Activated CD8-positive, alpha-beta memory T cell treated with anti-CD3 and anti-CD28 coated beads for 24 hours (primary cell): ENCODE results near the gene ARMC9.
"Not testable (repeated sequence)": the region's sequence is repeated elsewhere in the genome, so short reads cannot be mapped to it uniquely, and the experiment has no call there.

Experiments
- DNase-seq: peaks from one replicate; pipeline ENCODE4 v3.0.0-alpha.2; 2020

The ARMC9 gene

DNA sequence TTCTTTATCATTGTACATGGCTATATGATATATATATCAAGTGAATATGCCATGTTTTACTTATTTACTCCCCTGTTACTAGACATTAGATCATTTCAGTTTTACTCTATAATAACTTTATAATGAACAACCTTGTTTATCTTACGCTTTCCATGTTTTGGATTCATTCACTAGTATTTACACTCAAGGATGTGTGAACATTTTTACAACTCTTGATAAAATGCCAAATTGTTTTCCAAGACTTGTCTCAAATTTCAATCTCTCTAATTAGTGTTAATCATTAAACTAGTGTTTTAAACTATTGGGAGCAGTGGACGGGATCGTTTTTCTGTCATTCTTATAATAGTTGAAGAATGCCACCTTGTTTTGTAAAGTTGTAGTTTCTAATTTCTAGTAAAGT, 145.6 kb downstream of the ARMC9 start:
- DNase-seq = no peak

DNA sequence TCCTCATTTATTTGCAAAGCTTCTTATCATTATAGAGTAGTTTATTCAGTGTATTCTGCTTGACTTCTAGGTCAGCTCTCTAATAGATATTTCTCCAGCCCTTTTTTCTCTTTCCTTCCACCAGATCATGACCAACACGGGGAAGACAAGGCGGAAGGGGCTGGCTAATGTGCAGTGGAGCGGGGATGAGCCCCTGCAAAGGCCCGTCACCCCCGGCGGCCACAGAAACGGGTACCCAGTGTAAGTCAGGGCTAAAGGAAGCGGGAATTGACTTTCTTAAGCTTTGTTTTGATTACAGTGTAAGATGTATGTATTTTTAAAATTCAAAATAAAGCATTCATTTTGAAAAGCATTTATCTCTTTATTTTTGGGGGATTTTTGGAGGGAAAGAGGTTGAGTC, 146.4 kb downstream of the ARMC9 start:
- no peak for DNase-seq

DNA sequence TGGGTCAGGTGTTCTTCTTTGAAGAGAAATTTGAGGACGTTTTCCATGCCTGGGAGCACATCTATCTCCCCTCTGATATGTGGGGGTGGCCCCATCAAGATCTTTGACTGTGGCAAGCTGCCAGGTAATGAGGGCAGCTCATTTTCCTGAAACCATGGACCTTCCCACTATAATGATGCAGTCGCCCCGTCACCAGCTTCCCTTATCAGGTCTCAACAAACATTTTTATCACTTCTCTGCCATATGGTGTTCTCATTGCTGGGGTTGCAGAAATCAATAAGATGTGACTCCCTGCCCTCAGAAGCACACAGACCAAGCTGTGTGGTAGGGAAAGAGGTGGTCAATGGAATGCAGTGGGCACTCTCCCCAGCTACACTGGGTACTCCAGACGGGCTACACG, 148.7 kb downstream of the ARMC9 start:
- DNase-seq = no peak

DNA sequence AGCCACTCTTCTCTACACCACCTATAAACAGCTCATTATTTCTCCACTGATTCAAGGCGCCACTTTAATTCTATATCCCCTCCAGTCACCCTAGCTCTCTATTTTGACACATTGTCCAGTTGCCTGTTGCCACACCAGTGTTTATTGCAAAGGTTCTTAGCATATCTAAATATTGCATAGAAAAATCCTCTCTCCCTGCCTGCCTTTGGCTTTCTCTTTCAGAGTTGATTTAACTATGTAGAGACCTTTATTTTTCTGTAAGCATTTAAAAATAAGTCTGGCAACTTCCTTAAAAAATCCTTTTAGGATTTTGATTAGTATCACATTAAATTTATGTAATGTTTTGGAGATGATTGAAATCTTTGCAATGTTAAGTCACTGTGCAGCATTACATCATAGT, 149.2 kb downstream of the ARMC9 start:
- no peak for DNase-seq

DNA sequence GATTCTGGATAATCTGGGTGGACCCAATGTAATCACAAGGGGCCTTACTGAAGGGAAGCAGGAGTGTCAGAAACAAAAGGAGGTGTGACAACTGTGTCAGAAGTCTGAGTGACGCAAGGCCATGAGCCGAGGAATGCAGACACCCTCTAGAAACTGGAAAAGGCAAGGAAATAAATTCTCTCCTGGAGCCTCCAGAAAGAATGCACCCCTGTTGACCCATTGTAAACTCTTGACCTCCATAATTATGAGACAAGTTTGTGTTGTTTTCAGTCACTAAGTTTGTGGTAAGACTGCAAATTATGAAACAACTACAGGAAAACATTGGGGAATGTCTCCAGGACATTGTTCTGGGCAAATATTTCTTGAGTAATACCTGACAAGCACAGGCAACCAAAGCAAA, 149.7 kb downstream of the ARMC9 start:
- DNase-seq = no peak

DNA sequence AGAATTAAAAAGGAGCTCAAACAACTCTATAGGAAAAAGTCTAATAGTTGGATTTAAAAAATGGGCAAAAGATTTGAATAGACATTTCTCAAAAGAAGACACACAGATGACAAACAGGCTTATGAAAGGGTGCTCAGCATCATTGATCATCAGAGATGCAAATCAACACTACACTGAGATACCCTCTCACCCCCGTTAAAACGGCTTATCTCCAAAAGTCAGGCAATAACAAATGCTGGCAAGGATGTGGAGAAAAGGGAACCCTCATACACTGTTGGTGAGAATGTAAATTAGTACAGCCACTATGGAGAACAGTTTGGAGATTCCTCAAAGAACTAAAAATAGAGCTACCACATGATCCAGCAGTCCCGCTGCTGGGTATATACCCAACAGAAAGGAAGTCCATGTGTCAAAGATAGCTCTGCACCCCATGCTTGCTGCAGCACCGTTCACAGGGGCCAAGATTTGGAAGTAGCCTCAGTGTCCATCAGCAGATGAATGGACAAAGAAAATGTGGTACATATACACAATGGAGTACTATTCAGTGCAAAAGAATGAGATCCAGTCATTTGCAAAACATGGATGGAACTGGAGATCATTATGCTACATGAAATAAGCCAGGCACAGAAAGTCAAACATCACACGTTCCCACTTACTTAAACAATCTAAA, 150.4 kb downstream of the ARMC9 start:
- DNase-seq = no peak

DNA sequence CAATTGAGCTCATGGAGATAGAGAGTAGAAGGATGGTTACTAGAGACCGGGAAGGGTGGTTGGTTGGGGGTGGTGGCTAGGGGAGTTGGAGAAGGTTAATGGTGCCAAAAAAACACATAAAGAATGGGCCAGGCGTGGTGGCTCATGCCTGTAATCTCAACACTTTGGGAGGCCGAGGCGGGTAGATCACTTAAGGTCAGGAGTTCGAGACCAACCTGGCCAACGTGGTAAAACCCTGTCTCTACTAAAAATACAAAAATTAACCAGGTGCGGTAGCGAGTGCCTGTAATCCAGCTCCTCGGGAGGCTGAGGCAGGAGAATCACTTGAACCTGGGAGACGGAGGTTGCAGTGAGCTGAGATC, 150.9 kb downstream of the ARMC9 start:
- not testable (repeated sequence) for DNase-seq

DNA sequence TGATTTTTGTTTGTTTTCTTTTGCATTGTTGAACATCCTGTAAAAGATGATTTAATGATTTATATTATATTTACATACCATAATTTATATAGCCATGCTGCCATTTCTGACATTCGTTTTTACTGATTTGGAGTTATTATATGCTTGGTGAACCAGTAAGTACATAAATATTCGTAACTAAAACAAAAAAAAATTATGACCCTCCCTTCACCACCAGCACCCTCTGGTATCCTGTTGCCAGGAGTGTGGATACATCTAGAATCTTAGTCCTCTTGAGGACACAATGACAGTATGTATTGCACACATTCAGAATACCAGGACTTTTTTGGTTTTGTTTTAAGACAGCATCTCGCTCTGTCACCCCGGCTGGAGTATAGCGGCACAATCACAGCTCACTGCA, 153.2 kb downstream of the ARMC9 start:
- no peak for DNase-seq

DNA sequence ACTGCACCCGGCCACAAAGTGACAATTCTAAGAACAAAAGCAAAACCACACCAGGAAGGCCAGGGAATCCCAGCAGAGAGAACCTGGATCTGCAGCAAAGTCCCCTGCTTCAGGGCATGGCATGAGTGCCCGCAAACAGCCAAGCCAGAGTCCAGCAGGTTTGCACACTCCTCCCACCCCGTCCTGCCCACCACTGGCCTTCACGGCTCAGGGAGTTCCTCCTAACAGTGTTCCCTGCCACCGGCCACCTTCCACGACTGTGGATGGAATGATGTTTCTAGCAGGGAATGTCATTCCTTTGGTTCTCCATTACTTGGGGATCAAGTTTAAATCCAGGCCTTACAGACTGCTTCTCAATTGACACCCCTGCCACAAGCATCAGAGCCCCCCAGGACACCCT, 155.0 kb downstream of the ARMC9 start:
- no peak for DNase-seq

DNA sequence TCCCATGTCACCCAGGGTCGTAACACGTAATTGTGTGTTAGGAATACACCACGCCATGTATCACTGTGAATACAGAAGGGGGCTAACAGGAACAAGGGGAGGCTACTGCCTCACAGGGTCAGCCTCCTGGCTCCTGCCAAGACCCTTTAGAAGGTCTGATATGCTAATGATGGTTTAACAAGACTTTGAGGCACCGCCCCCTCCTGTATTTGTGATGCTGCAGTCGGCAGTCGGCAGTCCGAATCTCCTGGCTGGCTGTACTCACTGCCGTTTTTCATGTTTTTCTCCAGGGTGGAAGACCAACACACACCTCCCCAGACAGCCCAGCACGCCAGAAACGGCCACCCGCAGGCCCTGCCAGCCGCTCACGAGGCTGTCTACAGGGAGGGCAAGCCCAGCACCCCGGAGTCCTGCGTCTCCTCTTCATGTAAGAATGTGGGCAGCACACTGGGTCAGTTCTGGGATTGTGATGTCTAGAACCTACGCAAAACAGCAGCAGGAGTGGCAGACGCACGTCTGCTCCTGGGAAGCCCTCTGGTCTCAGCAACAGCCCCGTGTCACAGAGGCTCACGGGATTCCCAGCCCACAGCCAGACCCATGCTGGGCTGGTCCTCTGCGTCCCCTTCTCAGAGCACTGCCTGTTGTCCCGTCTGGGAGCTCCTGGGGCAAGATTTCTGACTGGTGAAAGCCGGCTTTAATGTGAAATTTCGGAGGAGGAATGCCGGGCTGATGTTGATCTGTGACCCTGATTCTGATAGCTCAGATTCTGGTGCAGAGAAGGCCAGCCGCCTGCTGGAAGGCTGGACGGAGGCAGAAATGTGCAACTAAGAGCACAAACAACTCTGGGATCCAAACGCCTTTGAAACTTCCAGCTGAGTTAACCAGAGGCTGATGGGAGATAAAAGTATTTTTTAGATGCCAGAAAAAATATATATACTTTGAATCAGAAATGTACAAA, 157.4 kb downstream of the ARMC9 start:
- no peak for DNase-seq

DNA sequence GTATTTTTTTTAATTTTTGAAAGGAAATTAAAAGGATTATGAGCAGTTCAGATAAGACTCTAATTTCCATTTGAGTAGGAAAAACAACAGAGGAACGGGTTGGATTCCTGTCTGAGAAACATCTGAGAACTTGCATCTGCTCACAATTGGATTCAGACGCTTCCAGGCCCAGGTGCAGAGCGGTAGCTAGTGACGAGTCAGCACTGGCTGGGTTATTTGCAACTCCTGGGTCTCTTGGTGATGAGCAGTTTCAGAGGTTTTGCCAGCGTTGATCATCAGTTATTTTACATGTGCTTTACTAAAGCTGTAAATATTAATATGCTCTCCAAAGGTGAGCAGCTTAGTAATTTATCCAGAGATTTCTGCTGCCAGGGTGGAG, 158.0 kb downstream of the ARMC9 start:
- no peak for DNase-seq

DNA sequence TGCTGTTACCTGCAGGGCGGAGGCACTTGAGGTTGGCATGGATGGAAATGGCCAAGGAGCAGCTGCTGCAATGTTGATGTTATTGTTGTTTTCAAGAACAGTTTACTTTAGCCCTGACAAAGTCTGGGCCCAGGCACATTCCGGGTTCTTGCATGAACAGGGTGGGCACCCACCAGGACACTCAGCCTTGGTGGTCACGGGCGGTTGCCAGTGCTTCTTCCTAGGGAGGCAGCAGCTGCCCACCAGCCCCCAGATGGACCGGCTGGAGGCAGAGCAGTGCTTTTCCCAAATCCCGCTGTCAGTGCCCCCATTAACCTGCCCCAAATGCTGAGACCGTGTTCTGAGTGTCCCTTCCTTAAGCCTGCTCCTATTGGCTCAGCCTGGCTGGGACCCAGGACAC, 158.6 kb downstream of the ARMC9 start:
- DNase-seq = no peak

DNA sequence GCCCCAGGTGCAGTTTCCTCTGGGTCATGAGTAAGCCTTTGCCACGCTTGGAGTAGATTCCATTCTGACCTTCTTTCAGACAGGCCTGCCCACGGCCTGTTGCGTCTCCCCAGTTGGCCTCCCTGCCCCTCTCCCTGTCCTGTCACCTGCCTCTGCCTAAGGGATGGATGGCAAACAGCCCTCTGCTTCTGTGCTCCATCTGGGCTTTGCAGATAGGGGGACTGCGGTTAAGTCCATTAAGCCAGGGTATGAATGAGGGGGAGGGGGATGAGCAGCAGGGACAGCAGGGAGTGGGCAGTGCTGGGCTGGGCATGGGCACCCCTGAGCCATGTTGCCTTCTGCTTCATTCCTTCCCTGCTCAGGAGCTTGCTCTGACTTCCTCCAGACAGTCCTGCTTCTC, 159.5 kb downstream of the ARMC9 start:
- no peak for DNase-seq

DNA sequence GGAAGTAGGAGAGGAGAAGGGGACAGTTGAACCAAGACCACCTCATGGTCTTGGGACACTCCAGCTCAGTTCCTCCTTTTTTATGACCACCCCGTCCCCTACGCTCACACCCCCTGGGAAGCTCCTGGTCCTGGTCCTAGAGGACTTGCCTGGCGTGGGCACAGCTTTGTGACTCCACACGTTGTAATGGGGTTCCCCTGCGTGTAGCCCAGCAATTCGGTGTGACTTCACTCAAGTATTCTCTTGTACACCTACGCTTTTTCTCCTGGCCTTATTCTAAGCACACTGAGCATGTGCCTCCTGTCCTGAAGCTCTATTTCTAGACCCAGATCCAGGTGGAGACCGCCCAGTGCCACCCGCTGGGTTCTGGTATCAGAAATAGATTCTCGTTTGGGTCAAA, 161.0 kb downstream of the ARMC9 start:
- DNase-seq = no peak

DNA sequence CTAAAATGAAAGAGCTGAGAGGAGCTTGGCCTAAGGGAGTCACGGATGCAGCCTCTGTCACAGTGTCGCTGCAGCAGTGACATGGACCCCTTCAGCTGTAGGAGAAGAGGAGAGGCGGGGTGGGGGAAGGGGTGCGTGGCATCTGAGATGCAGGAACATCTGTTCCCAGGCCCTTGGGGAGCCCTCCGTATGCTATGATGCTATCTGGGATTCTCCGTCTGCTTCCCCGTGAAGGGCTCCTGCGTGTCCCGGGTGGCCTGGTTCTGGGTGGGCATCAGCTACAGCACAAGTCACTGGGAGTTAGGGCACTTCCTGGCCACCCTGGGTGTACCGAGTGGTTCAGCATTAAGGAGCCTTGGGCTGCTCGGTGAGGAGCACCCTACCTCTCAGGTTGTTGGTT, 161.5 kb downstream of the ARMC9 start:
- DNase-seq = no peak

DNA sequence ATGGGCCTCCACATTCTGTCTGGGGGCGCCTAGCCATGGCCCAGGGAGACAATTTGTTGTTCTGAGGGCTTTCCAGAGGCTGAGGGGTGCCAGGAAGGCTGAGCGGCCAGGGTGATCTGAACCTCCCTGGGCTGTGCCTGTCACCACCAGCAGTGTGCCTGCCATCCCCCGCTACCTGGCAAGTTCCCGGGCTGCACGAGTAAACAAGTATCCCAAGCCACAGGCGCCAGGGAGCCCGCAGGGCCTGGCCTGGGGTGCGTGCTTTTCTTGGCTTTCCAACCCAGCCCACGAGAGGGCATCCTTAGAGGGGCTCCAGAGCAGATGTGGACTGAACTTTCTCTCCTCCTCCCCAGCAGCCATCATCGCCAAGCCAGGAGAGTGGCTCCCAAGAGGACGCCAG, 162.0 kb downstream of the ARMC9 start:
- no peak for DNase-seq

DNA sequence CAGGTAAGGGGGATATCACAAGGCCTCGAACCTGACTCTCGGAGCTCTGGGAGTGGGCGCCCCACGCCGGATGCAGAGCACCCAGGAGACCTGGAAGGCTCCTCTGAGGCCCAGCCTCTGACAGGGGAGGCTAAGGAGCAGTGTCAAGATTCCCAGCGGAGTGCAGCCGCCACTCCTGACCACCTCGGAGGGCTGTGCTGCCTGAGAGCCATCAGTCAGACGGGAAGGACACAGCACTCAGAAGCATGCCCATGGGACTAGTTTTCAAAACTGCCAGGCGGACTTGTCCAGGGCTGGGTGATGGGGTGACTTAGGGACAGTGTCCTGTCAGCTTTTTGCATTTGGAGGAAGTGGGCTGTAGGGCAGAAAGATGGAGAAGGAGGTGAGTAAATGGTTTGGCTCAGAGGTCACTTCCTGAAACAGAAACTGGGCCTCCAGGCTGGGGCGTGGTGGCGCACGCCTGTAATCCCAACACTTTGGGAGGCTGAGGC, 162.5 kb downstream of the ARMC9 start:
- no peak for DNase-seq

DNA sequence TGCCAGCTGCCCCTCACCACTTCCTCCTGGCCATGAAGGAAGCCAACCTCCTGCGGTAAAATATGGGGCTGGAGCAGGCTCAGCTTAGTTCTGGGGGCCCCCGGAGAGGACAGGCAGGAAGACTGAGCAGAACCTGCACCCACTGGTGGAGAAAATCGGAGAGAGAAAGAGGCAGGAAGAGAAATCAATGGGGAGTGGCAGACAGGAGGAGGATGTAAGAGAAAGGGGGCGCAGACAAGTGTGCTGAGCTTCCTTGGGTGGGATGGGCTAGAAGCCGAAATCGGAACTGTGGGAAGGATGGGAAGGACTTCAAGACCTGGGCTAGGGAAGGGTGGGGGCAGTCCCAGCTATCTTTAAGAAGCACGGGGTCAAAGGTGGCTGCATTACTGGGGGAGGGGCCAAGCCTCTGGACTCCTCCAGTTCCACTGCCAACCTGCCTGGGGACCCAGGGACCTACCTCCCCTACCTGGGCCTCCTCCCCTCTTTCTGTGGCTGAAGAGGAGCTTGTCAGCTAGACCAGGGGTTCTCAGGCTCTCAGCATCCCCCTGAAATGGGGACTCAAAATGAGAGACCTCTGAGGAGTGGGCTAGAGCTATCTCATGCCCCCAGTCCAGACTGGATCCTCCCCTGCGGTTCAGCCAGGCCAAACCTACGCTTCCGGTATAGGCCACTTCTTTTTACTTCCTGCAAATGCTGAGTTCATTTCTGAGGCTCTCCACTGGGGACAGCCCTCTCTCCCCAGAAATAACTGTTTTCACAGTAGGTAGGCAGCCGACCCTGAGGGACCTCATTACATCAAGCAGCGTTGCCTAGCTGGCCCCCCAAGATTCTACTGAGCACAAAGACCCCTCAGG, 163.5 kb downstream of the ARMC9 start:
- no peak for DNase-seq

DNA sequence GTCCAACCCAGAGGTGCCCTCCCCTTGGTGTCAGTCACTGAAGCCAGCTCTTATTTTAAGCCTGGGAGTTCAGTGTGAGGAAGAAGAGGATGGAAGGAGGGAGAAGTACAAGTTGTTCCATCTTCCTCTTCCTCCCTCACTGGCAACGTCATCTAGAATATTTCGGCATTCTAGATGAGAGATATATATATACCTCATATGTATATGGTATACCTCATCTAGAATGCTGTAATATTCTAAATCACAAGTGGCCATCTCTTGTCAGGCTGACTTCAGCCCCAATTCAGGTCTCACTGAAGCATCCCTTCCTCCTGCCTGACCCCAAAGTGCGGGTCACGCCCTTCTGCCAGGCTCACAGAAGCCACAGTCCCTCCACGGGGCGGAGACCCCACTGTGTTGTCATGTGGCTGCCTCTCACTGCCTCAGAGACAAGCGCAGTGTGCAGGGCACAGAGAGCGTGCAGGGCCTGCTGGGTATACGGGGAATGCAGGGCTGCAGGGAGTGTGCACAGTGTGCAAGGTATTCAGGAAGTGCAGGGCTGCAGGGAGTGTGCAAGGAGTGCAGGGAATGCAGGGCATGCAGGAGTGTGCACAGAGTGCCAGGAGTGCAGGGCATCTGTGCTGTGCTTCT, 164.2 kb downstream of the ARMC9 start:
- no peak for DNase-seq

DNA sequence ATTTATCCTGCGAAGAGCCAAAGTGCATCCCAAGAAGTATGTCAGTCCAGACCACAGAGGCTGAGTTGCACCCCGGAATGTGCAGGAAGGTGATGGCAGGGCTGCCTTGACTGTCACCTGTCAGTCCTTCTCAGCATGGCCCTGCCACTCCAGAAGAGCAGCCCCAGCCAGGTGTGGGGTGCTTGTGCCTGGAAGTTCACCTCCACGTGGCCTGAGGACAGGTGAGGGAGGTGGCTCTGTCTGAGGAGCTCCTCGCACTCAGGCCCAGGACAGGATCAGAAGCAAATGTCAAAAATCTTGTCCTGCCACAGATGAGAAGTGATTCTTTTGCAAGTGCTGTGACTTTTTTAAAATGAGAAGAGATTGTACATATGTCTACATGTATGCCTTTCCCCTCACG, 165.6 kb downstream of the ARMC9 start:
- DNase-seq = no peak

DNA sequence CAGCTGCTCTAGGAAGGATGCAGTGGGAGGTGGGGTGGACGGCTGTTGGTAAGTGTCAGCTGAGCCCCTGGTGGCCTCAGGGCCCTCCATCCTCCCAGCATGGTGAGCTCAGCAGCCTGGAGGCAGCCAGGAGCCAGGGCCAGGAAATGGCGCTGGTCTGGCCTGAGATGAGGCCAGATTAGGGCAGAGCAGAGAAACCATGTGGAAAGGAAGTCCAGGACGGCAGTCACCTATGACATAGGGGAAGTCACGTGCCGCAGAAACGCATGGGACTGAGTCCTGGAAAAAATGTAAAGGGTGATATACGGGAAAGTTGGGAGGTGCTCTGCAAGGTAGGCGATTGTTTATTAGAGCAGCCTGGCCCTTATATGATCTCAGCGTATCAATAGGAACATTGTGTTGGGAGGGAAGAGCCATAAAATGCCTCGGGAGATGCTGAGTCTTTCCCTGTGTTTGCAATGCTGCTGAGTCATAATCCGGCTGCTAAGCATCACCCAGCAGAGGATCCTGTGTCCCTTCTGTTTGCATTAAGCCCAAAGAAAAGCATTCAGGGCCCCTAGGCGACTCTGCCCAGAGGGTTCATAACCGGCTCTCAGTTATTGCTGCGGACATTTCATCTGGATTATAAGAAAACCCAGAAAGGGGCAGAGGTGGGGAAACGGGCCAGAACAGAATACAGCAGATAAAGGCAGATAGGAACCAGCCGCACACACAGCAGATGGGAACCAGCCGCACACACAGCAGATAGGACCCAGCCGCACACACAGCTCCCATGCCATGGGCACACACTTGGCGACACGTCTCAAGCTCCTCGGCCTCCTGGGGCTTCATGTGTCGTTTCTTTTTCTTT, 166.8 kb downstream of the ARMC9 start:
- DNase-seq = no peak

DNA sequence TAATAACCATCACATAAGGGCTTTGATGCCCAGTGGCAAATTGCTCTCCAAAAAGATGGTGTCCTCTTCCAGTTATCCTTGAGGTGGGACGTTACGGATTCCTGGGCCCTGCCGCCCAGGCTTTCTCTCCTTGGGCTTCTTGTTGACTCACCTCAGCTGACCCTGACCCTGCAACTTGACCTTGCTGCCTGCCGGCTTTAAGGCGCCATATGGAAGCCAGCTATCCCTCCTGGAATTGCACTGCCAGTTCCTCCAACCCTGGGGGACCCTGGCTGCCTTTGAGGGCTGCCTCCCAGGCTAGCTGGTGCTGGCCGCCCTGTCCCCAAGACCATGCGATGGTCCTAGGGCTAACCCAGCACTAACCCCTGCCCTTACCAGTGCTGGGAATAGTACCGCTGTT, 168.7 kb downstream of the ARMC9 start:
- DNase-seq = no peak
